ENCODE measurements around the gene BICDL1.

DNA sequence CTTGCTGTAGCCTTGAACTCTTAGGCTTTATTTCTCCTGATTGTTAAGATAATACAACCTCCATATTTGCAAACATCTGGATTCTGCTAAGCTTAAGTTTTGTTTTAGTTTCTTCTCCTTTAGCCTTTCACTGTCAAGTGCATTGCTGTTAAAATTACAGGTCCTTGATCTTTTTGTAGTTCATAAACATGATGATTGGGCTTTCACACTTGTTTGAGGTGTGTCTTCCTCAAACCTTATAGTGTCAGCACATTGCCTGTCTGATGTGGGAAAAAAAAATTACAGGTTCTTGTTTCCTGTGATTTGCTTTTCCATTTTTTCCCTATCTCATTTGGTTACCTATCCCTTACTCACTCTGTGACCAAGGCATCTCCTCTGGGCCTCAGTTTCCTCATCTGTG lies 59.2 kb downstream of the BICDL1 start:
- TF ChIP-seq ZNF548 (tag by site-specific recombination; IDR thresholded peaks at IDR 0.05), result no peak
- TF ChIP-seq, protein P1, sequence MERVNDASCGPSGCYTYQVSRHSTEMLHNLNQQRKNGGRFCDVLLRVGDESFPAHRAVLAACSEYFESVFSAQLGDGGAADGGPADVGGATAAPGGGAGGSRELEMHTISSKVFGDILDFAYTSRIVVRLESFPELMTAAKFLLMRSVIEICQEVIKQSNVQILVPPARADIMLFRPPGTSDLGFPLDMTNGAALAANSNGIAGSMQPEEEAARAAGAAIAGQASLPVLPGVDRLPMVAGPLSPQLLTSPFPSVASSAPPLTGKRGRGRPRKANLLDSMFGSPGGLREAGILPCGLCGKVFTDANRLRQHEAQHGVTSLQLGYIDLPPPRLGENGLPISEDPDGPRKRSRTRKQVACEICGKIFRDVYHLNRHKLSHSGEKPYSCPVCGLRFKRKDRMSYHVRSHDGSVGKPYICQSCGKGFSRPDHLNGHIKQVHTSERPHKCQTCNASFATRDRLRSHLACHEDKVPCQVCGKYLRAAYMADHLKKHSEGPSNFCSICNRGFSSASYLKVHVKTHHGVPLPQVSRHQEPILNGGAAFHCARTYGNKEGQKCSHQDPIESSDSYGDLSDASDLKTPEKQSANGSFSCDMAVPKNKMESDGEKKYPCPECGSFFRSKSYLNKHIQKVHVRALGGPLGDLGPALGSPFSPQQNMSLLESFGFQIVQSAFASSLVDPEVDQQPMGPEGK (tag by site-specific recombination; IDR thresholded peaks at IDR 0.05), result no peak
- TF ChIP-seq ZNF133 (tag by site-specific recombination; IDR thresholded peaks at IDR 0.05), result no peak
- TF ChIP-seq, protein P2, sequence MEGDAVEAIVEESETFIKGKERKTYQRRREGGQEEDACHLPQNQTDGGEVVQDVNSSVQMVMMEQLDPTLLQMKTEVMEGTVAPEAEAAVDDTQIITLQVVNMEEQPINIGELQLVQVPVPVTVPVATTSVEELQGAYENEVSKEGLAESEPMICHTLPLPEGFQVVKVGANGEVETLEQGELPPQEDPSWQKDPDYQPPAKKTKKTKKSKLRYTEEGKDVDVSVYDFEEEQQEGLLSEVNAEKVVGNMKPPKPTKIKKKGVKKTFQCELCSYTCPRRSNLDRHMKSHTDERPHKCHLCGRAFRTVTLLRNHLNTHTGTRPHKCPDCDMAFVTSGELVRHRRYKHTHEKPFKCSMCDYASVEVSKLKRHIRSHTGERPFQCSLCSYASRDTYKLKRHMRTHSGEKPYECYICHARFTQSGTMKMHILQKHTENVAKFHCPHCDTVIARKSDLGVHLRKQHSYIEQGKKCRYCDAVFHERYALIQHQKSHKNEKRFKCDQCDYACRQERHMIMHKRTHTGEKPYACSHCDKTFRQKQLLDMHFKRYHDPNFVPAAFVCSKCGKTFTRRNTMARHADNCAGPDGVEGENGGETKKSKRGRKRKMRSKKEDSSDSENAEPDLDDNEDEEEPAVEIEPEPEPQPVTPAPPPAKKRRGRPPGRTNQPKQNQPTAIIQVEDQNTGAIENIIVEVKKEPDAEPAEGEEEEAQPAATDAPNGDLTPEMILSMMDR (tag by site-specific recombination; IDR thresholded peaks at IDR 0.05), result no peak
- TF ChIP-seq KLF9 (tag by site-specific recombination; IDR thresholded peaks at IDR 0.05; ENCODE audit: low read depth), result no peak
- no peak for TF ChIP-seq ZNF169 (tag by site-specific recombination; IDR thresholded peaks at IDR 0.05)
- TF ChIP-seq, protein P3, sequence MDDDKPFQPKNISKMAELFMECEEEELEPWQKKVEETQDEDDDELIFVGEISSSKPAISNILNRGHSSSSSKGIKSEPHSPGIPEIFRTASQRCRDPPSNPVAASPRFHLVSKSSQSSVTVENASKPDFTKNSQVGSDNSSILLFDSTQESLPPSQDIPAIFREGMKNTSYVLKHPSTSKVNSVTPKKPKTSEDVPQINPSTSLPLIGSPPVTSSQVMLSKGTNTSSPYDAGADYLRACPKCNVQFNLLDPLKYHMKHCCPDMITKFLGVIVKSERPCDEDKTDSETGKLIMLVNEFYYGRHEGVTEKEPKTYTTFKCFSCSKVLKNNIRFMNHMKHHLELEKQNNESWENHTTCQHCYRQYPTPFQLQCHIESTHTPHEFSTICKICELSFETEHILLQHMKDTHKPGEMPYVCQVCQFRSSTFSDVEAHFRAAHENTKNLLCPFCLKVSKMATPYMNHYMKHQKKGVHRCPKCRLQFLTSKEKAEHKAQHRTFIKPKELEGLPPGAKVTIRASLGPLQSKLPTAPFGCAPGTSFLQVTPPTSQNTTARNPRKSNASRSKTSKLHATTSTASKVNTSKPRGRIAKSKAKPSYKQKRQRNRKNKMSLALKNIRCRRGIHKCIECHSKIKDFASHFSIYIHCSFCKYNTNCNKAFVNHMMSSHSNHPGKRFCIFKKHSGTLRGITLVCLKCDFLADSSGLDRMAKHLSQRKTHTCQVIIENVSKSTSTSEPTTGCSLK (tag by site-specific recombination; IDR thresholded peaks at IDR 0.05), result no peak
- TF ChIP-seq ZNF660 (tag by site-specific recombination; IDR thresholded peaks at IDR 0.05), result no peak
- TF ChIP-seq, protein P4, sequence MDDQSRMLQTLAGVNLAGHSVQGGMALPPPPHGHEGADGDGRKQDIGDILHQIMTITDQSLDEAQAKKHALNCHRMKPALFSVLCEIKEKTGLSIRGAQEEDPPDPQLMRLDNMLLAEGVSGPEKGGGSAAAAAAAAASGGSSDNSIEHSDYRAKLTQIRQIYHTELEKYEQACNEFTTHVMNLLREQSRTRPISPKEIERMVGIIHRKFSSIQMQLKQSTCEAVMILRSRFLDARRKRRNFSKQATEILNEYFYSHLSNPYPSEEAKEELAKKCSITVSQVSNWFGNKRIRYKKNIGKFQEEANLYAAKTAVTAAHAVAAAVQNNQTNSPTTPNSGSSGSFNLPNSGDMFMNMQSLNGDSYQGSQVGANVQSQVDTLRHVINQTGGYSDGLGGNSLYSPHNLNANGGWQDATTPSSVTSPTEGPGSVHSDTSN (CRISPR knock-in tag; IDR thresholded peaks at IDR 0.05), result no peak
- TF ChIP-seq ZNF830 (tag by site-specific recombination; IDR thresholded peaks at IDR 0.05; ENCODE audit: low read depth), result no peak
- no peak for TF ChIP-seq ZNF239 (tag by site-specific recombination; IDR thresholded peaks at IDR 0.05)
- no peak for TF ChIP-seq ZSCAN5A (tag by site-specific recombination; IDR thresholded peaks at IDR 0.05)
- TF ChIP-seq GFI1B (tag by site-specific recombination; IDR thresholded peaks at IDR 0.05), result no peak
- TF ChIP-seq, protein P5, sequence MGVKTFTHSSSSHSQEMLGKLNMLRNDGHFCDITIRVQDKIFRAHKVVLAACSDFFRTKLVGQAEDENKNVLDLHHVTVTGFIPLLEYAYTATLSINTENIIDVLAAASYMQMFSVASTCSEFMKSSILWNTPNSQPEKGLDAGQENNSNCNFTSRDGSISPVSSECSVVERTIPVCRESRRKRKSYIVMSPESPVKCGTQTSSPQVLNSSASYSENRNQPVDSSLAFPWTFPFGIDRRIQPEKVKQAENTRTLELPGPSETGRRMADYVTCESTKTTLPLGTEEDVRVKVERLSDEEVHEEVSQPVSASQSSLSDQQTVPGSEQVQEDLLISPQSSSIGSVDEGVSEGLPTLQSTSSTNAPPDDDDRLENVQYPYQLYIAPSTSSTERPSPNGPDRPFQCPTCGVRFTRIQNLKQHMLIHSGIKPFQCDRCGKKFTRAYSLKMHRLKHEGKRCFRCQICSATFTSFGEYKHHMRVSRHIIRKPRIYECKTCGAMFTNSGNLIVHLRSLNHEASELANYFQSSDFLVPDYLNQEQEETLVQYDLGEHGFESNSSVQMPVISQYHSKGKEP (tag by site-specific recombination; IDR thresholded peaks at IDR 0.05), result no peak
